Caki2 (cell line): ENCODE data around the gene DOK7. TPM values are rescaled to one million over a fixed set of nuclear protein-coding genes. Genes with fewer than 3 reads are reported as not detected.
"Not testable (repeated sequence)": the region's sequence is repeated elsewhere in the genome, so short reads cannot be mapped to it uniquely, and the experiment has no call there.

Experiments
- DNase-seq: peaks from one replicate; pipeline ENCODE4 v3.0.0-alpha.2; 2015; ENCODE audit warnings: low read depth
- in situ Hi-C: cut with HindIII; loops from 2 replicates; pipeline ENCODE4 v1.10.0; 2016; ENCODE audit warnings: low sequenced_read_pairs, low pct_unique_long_range_greater_than_20kb, mixed read lengths
- total RNA-seq: library from RNA; depleted of rRNA; stranded (reverse); fragments of >200 nt; shearing (Covaris generic); gene quantifications from 2 replicates; pipeline ENCODE4 v1.2.3, GENCODE V29; 2014; ENCODE audit warnings: low replicate concordance

Gene DOK7
- total RNA-seq, 1 experiment from 2014 or later: 19.8 TPM

GRCh38 chr4:3452376-3452775 lies 10.7 kb upstream of the DOK7 start:
- no peak for DNase-seq
- in situ Hi-C loops: no loop called here

DNA sequence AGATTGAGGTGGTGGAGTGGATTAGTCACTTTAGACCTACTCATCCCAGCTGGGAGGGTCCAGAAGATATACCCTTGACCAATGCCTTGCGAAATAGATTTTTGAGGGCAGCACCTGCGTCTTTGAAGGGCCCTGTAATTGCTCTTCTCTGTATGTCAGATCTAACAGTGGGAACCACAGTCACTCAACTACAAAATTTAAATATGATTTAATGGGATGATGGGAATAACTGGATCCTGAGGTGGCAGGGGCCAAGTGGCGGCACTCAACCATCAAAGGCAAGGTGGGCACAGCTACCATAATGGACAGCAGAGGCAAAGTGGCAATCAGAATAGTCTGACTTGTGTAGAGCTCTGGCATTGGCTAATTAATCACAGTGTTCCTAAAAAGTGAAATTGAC lies 7.5 kb upstream of the DOK7 start:
- in situ Hi-C loops, DNase-seq: not testable (repeated sequence)

DNA sequence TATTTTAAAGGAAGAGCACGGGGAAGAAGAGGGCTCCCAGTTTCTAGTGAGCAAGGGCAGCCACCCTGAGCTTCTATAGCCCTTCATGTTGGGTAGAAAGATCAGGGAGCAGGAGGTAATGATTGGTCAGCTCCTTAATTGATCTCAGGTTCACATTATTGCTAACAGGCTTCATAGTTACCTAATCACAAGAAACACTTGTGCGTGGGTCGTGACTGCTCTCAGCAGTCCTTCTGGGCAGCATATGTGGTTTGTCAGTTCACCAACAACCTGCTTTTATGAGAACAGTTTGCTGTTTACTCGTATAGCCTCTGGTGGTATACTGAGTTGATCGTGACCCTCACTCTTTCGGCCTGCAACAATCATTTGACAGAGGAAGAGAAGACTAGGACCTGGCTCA lies 4.7 kb upstream of the DOK7 start:
- in situ Hi-C loops: no loop called here

DNA sequence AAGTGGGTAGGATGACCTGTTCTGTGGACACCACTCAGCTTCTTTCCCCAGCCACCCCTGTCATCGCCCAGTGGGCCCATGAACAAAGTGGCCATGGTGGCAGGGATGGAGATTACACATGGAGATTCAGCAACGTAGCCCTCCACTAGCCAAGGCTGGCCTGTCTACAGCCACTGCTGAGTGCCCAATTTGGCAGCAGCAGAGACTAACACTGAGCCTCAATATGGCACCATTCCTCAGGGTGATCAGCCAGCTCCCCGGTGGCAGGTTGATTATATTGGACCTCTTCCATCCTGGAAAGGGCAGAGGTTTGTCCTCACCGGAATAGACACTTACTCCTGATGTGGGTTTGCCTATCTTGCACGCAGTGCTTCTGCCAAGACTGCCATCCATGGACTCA lies 4.0 kb upstream of the DOK7 start:
- in situ Hi-C loops, DNase-seq: not testable (repeated sequence)

More for the DNA sequence above, 4.7 kb upstream of the DOK7 start:
- no peak for DNase-seq

GRCh38 chr4:3460926-3461325 lies 2.2 kb upstream of the DOK7 start:
- DNase-seq: no peak
- in situ Hi-C loops: no loop called here

GRCh38 chr4:3461515-3462291 lies 1.4 kb upstream of the DOK7 start:
- no peak for DNase-seq
- in situ Hi-C loops: no loop called here

- in situ Hi-C loops: no loop called here
These were observed 751 bp upstream of the DOK7 start for GRCh38 chr4:3462321-3462789.

GRCh38 chr4:3463556-3464348 lies 646 bp downstream of the DOK7 start:
- no peak for DNase-seq
- in situ Hi-C loops: no loop called here

More at GRCh38 chr4:3462321-3462789, 751 bp upstream of the DOK7 start:
- DNase-seq: no peak

GRCh38 chr4:3464349-3464905 lies 1.3 kb downstream of the DOK7 start:
- in situ Hi-C loops: no loop called here
- DNase-seq: no peak

- in situ Hi-C loops: no loop called here
- no peak for DNase-seq
These were observed 2.0 kb downstream of the DOK7 start for GRCh38 chr4:3464911-3465697.

DNA sequence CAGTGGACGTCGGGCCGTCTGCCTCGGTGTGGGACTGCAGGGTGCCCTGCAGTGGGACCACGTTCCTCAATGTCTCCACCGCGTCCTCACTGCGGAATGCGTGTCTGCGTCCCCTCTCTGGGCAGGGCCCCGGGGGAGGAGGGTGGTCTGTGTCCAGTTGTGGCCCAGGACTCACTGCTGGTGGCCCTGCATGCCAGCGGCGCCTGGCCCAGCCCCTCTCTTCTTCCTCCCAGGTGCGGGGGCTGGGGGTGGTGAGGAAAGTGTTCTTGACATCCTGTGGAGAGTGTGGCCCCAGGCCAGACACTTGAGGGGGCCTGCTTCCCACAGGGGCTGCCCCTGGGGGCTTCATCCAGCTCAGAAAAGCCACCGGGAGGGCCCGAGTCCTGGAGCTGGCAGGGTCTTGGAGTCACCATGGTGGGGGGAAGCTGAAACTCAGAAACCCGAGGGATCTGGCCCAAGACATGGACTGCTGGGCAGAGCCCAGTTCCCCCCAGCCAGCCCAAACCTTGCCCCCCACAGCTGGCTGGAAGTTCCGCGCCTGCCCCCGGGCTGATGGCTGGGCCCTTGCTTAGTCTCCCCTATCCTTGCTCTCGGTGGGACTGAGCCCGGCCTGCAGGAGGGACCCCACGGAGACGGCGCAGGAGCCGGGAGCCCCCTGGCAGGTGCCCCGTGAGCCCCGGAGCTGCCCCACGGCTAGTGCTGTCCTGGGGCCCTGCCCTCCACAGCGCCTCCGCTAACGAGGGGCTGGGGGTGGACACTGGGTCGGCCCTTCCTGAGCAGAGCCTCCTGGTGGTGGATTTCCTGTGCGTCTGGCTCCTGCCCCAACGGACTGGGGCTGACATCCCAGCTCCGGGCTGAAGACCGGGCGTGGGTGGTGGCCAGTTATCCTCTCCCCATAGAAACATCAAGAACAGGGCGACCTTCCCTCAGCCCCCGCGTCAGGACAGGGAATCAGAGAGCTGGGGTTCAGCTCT lies 2.9 kb downstream of the DOK7 start:
- in situ Hi-C loops: no loop called here
- no peak for DNase-seq

- in situ Hi-C loops: no loop called here
- no peak for DNase-seq
These were observed 3.8 kb downstream of the DOK7 start for GRCh38 chr4:3466691-3467600.

DNA sequence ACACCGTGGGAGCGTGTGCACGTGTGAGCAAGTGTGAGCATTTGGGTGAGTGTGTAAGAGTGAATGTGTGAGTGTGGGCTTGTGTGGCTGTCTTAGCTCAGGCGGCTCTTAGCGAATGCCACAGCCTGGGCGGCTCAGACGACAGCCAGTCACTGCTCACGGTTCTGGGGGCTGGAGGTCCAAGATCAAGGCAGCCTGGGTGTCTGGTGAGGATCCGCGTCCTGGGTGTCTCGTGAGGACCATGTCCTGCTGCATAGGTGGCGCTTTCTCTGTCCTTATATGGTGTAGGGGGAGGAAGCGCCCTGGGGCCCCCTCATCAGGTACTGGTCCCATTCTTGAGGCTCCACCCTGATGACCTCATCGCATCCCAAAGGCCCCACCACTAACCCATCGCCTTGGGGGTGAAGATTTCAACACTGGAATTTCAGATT lies 4.5 kb downstream of the DOK7 start:
- in situ Hi-C loops: no loop called here
- DNase-seq: no peak

- no peak for DNase-seq
- in situ Hi-C loops: no loop called here
These were observed 5.0 kb downstream of the DOK7 start for GRCh38 chr4:3468154-3468553.

- no peak for DNase-seq
These were observed 5.7 kb downstream of the DOK7 start for GRCh38 chr4:3468804-3469203.

More at GRCh38 chr4:3468804-3469203, 5.7 kb downstream of the DOK7 start:
- in situ Hi-C loops: no loop called here
